NCI-H146 treated with DMSO at 0.1 percent for 48 hours (cell line): ENCODE data around the gene SUSD3.
"Not testable (repeated sequence)": the region's sequence is repeated elsewhere in the genome, so short reads cannot be mapped to it uniquely, and the experiment has no call there.

Experiments used
- DNase-seq: peaks from one replicate; lab custom pipeline; 2025; ENCODE audit not compliant: unreplicated experiment; lab: John Stamatoyannopoulos, UW

The SUSD3 gene

GRCh38 chr9:93091453-93092081 lies 33.1 kb downstream of the SUSD3 start:
- DNase-seq: no peak

- no peak for DNase-seq
Measured at GRCh38 chr9:93092251-93092991, 33.9 kb downstream of the SUSD3 start.

- DNase-seq: no peak
Measured at GRCh38 chr9:93093127-93093876, 34.8 kb downstream of the SUSD3 start.

DNA sequence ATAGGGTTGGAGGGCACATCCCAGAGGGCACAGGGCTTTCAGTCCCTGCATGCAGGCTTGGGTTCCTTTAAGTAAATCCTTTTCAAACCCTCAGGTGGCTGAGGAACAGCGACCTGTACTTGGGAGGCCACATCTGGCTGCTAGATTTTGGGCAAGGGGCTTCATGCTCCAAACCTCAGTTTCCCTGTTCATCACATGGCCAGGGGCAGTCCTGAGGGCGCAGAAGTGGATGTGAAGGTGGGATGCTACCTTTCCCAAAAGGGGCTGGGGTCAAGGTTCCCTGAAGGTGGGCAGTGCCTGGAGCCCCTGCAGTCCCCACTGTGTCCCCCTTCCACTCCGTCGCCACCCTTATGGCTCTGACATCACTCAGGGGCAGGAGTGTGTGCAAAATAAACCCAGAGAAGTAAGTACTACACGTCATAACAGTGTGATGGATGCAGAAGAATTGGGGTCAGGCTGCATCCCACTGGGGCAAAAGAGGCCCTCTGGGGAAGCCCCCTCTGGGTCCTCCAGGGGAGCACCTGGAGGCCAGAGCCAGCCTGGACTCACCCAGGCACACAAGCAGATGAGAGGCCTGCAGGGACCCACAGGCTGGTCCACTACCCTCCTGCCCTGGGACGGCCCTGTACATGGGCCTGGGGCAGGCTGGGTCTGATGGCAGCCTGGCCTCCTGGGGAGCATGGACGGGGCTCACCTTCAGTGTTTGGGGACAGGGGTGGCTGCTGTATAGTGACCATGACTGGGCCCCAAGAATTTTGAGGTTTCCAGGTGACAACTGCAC lies 35.6 kb downstream of the SUSD3 start:
- no peak for DNase-seq

- no peak for DNase-seq
Measured at GRCh38 chr9:93094658-93095204, 36.2 kb downstream of the SUSD3 start.

- peak; percentile 92 for DNase-seq
Measured at GRCh38 chr9:93095205-93096130, 37.0 kb downstream of the SUSD3 start.

DNA sequence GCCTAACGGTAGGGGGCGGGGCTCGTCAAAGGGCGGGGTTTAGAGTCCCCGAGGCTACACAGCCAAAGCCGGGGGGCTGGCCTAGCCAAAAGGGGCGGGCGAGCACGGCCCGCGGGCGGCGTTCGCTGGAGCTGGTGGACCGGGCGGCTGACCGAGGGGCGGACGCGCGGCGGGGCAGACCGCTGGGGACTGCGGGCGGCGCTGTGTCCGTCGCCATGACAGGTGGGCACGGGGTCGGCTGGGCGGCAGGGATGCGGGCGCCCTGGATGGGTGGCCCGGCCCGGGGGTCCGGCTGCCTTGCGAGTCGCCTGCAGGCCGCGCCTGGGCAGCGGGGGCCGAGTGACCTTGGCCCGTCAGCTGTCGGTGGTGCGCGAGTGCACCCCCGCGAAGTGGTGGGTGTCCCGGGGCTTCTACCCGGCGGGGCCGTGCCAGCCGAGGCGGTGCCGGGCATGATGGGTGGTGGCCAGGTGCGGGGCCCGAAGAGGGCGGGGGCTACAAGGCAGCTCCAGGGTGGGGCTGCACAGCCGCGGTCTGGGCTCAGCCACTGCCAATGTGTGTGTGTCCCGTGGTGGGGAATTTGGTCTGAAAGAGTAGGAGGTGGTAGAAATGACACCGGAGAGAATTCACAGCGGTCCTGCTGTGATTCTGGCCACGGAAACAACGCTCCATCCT lies 37.8 kb downstream of the SUSD3 start, which contains the start of gene CARD19:
CARD19 (plus strand) TSS at position 87 of the 672 bp plus-strand sequence; CDS start at position 216, 129 bp downstream.
- no peak for DNase-seq

- DNase-seq: no peak
Measured at GRCh38 chr9:93096811-93097382, 38.4 kb downstream of the SUSD3 start.

DNA sequence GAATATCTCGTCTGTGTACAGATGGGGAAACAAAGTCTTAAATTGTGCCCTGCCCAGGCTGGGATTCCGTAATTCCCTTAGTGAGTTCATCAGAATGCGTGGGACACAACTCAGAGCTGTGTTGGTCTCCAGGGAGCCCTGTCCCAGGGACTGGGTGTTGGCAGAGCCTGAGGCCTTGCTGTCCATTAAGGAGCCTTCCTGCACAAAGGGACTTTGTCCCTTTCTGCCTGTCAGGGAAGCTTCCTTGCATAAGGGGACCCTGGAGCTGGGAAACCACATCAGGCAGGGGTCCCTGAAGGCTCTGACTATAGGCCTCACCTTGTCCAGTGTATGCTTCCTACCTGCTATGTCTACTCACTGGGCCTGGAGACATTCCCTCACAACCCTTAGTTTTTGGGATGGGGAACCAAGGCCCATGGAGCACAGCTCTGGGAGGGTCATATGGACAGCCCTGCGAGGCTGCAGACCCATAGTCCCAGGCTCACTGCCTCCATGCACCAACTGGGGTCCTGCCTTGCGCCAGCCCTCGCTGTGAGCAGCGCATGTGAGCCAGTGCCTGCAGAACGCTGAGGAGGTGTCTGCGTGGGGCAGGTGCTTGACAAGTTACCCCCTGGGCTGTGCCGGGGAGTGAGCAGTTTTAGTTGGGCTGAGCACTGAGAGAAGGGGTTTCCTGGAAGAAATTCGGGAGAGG lies 39.2 kb downstream of the SUSD3 start:
- DNase-seq: no peak

DNA sequence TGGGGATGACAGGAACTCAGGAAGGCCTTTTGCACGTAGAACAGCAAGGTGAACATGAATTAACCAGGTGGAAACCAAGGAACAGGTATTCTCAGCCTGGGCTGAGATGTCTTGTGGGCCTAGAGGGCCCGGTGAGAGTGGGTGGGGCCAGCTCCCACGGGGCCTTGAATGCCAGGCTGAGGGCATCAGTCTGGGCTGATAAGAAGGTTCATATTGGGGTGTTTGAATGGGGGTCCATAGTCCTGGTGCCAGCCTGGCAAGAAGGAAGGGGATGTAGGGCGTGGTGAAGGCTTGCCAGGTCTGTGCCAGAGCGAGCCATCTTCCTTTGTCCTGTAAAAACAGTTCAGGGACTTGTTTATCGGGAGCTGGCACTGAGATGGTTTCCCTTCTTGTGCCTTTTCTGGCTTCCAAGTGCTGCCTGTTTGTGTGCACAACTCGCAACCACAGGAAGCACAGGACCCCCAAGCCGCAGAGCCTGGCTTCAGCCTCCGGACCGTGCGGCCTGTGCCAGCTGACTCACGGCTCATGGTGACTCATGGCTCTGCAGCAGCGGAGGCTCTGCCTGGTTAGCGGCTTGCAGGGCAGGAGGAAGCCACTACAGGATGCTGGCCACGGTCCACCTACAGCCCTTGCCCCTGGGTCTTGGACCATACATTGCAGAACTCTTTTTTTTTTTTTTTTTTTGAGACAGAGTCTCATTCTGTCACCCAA lies 39.9 kb downstream of the SUSD3 start:
- no peak for DNase-seq

GRCh38 chr9:93099551-93100275 lies 41.2 kb downstream of the SUSD3 start:
- no peak for DNase-seq

GRCh38 chr9:93100276-93100636 lies 41.8 kb downstream of the SUSD3 start:
- DNase-seq: no peak

DNA sequence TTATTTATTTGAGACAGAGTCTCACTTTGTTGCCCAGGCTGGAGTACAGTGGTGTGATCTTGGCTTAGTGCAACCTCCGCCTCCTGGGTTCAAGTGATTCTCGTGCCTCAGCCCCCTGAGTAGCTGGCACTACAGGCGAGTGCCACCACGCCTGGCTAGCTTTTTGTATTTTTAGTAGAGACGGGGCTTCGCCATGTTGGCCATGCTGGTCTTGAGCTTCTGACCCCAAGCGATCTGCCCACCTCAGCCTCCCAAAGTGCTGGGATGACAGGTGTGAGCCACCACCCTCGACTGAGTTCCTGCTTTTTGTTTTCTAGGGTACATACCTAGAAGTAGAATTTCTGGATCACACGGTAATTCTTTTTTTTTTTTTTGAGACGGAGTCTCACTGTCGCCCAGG lies 42.6 kb downstream of the SUSD3 start:
- not testable (repeated sequence) for DNase-seq

- DNase-seq: no peak
Measured at GRCh38 chr9:93105620-93106019, 47.1 kb downstream of the SUSD3 start.

DNA sequence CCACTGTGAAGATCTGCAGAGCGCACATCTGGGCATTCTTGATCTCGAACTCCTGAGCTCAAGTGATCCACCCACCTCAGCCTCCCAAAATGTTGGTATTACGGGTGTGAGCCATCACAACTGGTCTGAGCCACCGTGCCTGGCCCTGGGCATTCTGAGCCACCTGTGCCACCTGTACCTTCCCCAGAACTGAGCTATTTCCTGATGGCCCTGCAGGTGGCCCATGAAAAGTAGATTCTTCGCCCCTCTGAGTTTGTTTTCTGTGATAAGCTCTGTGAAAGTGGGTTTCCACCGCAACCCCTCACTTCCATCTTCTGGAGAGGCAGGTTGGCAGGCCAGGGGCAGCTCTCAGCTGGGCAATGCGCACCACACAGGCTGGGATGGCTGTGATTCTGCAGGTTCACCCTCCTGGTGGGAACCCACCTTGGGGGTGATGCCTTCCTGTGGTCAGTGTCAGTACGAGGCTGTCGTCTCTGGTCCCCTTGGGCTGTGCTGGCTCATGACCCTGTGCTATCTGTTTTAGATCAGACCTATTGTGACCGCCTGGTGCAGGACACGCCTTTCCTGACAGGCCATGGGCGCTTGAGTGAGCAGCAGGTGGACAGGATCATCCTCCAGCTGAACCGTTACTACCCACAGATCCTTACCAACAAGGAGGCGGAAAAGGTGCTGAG lies 48.8 kb downstream of the SUSD3 start:
- DNase-seq: no peak

- no peak for DNase-seq
Measured at GRCh38 chr9:93107825-93108161, 49.3 kb downstream of the SUSD3 start.
